WTC11 (cell line): ENCODE data around the gene KIFC3. TPM values are rescaled to one million over a fixed set of nuclear protein-coding genes. Genes with fewer than 3 reads are reported as not detected.

ENCODE experiments used
- ATAC-seq: fragments of 200-7000 bp; cut with Tn5 transposase; 2 replicates; pipeline ENCODE4 v1.10.0; 2021; ENCODE audit warnings: mild to moderate bottlenecking, moderate library complexity
- CTCF ChIA-PET: fragments of 300-600 bp; sonication (Branson Sonifier 250); formaldehyde crosslinking; loops from one replicate; lab custom pipeline; 2021; ENCODE audit warnings: antibody characterized with exemption; lab: Charles Lee
- POLR2A ChIA-PET: fragments of 350-600 bp; sonication (Branson Sonifier 250); formaldehyde crosslinking; loops from one replicate; lab custom pipeline; 2021; ENCODE audit warnings: antibody characterized with exemption; lab: Charles Lee
- DNase-seq: peaks from one replicate; pipeline ENCODE4 v3.0.0; 2021; ENCODE audit warnings: low spot score
- H3K27ac Mint-ChIP-seq: 2 replicates; pipeline ENCODE4 v1.8.0; 2021; ENCODE audit warnings: mixed read lengths
- H3K27me3 Mint-ChIP-seq: 2 replicates; pipeline ENCODE4 v1.8.0; 2021; ENCODE audit warnings: low read depth, mild to moderate bottlenecking, moderate library complexity, mixed read lengths
- H3K36me3 Mint-ChIP-seq: 2 replicates; pipeline ENCODE4 v1.8.0; 2021; ENCODE audit warnings: mixed read lengths
- H3K4me1 Mint-ChIP-seq: 2 replicates; pipeline ENCODE4 v1.8.0; 2022; ENCODE audit warnings: mixed read lengths
- H3K4me3 Mint-ChIP-seq: 2 replicates; pipeline ENCODE4 v1.8.0; 2021; ENCODE audit warnings: mild to moderate bottlenecking, moderate library complexity, mixed read lengths
- H3K9me3 Mint-ChIP-seq: 2 replicates; pipeline ENCODE4 v1.8.0; 2021; ENCODE audit warnings: mixed read lengths
- AR ChIP-seq: fragments of 250-450 bp; sonication (Bioruptor Pico); IDR thresholded peaks from 2 replicates; pipeline ENCODE4 v1.9.0; 2021; ENCODE audit warnings: mild to moderate bottlenecking
- ATF1 ChIP-seq: sonication (generic); formaldehyde crosslinking; IDR thresholded peaks from 2 replicates; pipeline ENCODE4 v1.8.1; 2023; ENCODE audit warnings: mild to moderate bottlenecking, moderate library complexity, missing genetic modification reagents
- ATF3 ChIP-seq: sonication (generic); formaldehyde crosslinking; conservative IDR thresholded peaks from 2 replicates; pipeline ENCODE4 v1.8.1; 2022; ENCODE audit warnings: mild to moderate bottlenecking, missing genetic modification reagents
- ATF6 ChIP-seq: sonication (generic); formaldehyde crosslinking; IDR thresholded peaks from 2 replicates; pipeline ENCODE4 v1.8.1; 2023; ENCODE audit warnings: mild to moderate bottlenecking, missing genetic modification reagents
- CREM ChIP-seq: sonication (generic); formaldehyde crosslinking; IDR thresholded peaks from 2 replicates; pipeline ENCODE4 v1.8.1; 2022; ENCODE audit warnings: mild to moderate bottlenecking, missing genetic modification reagents, moderate library complexity
- CTCF ChIP-seq: fragments of 200-600 bp; IDR thresholded peaks from 2 replicates; pipeline ENCODE4 v1.8.0; 2022; ENCODE audit warnings: antibody characterized with exemption
- E2F1 ChIP-seq: sonication (generic); formaldehyde crosslinking; IDR thresholded peaks from 2 replicates; pipeline ENCODE4 v1.8.0; 2022; ENCODE audit warnings: mild to moderate bottlenecking, missing genetic modification reagents
- E2F4 ChIP-seq: sonication (generic); formaldehyde crosslinking; IDR thresholded peaks from 2 replicates; pipeline ENCODE4 v1.8.1; 2022; ENCODE audit warnings: low read depth, mild to moderate bottlenecking, moderate library complexity, missing genetic modification reagents, borderline replicate concordance
- FOXP1 ChIP-seq: sonication (generic); formaldehyde crosslinking; IDR thresholded peaks from 2 replicates; pipeline ENCODE4 v1.8.0; 2022; ENCODE audit warnings: missing genetic modification reagents, mild to moderate bottlenecking, moderate library complexity, borderline replicate concordance
- MXD4 ChIP-seq: fragments of 250-450 bp; sonication (Bioruptor Pico); IDR thresholded peaks from 2 replicates; pipeline ENCODE4 v1.8.0; 2021; ENCODE audit warnings: mild to moderate bottlenecking, moderate library complexity, borderline replicate concordance
- NFE2L1 ChIP-seq: sonication (generic); formaldehyde crosslinking; IDR thresholded peaks from 2 replicates; pipeline ENCODE4 v1.8.1; 2023; ENCODE audit warnings: missing genetic modification reagents
- NR3C1 ChIP-seq: sonication (generic); formaldehyde crosslinking; conservative IDR thresholded peaks from 2 replicates; pipeline ENCODE4 v1.8.1; 2023; ENCODE audit warnings: low read depth, mild to moderate bottlenecking, missing genetic modification reagents
- SMAD3 ChIP-seq: sonication (generic); formaldehyde crosslinking; IDR thresholded peaks from 2 replicates; pipeline ENCODE4 v1.8.0; 2022; ENCODE audit warnings: missing genetic modification reagents, mild to moderate bottlenecking, borderline replicate concordance
- SOX15 ChIP-seq: fragments of 250-450 bp; sonication (Bioruptor Pico); IDR thresholded peaks from 2 replicates; pipeline ENCODE4 v1.9.0; 2021; ENCODE audit warnings: mild to moderate bottlenecking
- TEAD1 ChIP-seq: sonication (generic); formaldehyde crosslinking; IDR thresholded peaks from 2 replicates; pipeline ENCODE4 v1.8.0; 2022; ENCODE audit warnings: mild to moderate bottlenecking, missing genetic modification reagents
- USF1 ChIP-seq: sonication (generic); formaldehyde crosslinking; IDR thresholded peaks from 2 replicates; pipeline ENCODE4 v1.8.0; 2022; ENCODE audit warnings: mild to moderate bottlenecking, missing genetic modification reagents
- ZNF219 ChIP-seq: sonication (generic); formaldehyde crosslinking; IDR thresholded peaks from 2 replicates; pipeline ENCODE4 v1.8.0; 2023; ENCODE audit warnings: missing genetic modification reagents, mild to moderate bottlenecking, borderline replicate concordance
- ZNF232 ChIP-seq: sonication (generic); formaldehyde crosslinking; IDR thresholded peaks from 2 replicates; pipeline ENCODE4 v1.8.0; 2022; ENCODE audit warnings: mild to moderate bottlenecking, missing genetic modification reagents
- ZNF423 ChIP-seq: fragments of 250-450 bp; sonication (Bioruptor Pico); IDR thresholded peaks from 2 replicates; pipeline ENCODE4 v2.1.2; 2022; ENCODE audit warnings: mild to moderate bottlenecking, moderate library complexity
- total RNA-seq: library from RNA; stranded (reverse); gene quantifications from 3 replicates; pipeline ENCODE4 v1.2.3, GENCODE V29; 2021

The KIFC3 gene
- total RNA-seq, 1 experiment from 2014 or later: 11.6 TPM

GRCh38 chr16:57754354-57755060, 47.8 kb downstream of the KIFC3 start:
- Mint-ChIP-seq H3K4me1 (peaks cover 5% of the 10 kb centered on the region), H3K36me3 (peaks cover 5% of the 10 kb centered on the region; the same call in 1 of the 2 replicates), H3K27me3 (no peaks in the 10 kb centered on the region), H3K9me3 (no peaks in the 10 kb centered on the region), H3K27ac (0 out of 2 replicates have a peak overlapping the region, but pooled peaks have one; percentile 45), H3K4me3 (no peak overlapping the region)
- ChIA-PET CTCF (interaction anchor here (0.6 kb wide), 1 partner anchor 506 kb away, joined by 3 read pairs; no protein-coding TSS in a partner anchor), POLR2A (no interaction called here)
- TF ChIP-seq ZNF232 (CRISPR knock-in tag): no peak
- TF ChIP-seq E2F1: no peak
- TF ChIP-seq MXD4: no peak
- TF ChIP-seq CREM (CRISPR knock-in tag): no peak
- no peak for TF ChIP-seq ZNF423 (CRISPR knock-in tag)
- no peak for TF ChIP-seq SMAD3 (CRISPR knock-in tag)
- no peak for TF ChIP-seq NFE2L1 (CRISPR knock-in tag)
- no peak for TF ChIP-seq ZNF219 (CRISPR knock-in tag)
- no peak for TF ChIP-seq ATF6 (CRISPR knock-in tag)
- no peak for TF ChIP-seq ATF1 (CRISPR knock-in tag)
- TF ChIP-seq AR (CRISPR knock-in tag): no peak
- TF ChIP-seq NR3C1 (CRISPR knock-in tag): no peak
- TF ChIP-seq TEAD1 (CRISPR knock-in tag): no peak
- TF ChIP-seq E2F4: no peak
- no peak for TF ChIP-seq FOXP1 (CRISPR knock-in tag)
- ATAC-seq (no peak), DNase-seq (no peak)

GRCh38 chr16:57753448-57754353, 48.6 kb downstream of the KIFC3 start:
- H3K9me3 Mint-ChIP-seq: no peaks in the 10 kb centered on the region
- no peak for ATAC-seq
- peaks cover 5% of the 10 kb centered on the region; the same call in 1 of the 2 replicates for H3K36me3 Mint-ChIP-seq
- 0 out of 2 replicates have a peak overlapping the region, but pooled peaks have one; percentile 45 for H3K27ac Mint-ChIP-seq
- 0 out of 2 replicates have a peak, but pooled peaks cover 2% of the 10 kb centered on the region for H3K4me1 Mint-ChIP-seq
- no peak overlapping the region for H3K4me3 Mint-ChIP-seq
- H3K27me3 Mint-ChIP-seq: no peaks in the 10 kb centered on the region
- ChIA-PET CTCF (no interaction called here), POLR2A (no interaction called here)
- DNase-seq: no peak
- TF ChIP-seq ATF1 (CRISPR knock-in tag) (no peak), MXD4 (no peak), AR (CRISPR knock-in tag) (no peak), USF1 (CRISPR knock-in tag) (no peak), ATF3 (CRISPR knock-in tag) (no peak), SMAD3 (CRISPR knock-in tag) (no peak), CTCF (no peak), SOX15 (CRISPR knock-in tag) (no peak)
